ENCODE measurements around the gene CRISPLD2. TPM values are rescaled to one million over a fixed set of nuclear protein-coding genes. Genes with fewer than 3 reads are reported as not detected.
"Not testable (repeated sequence)": the region's sequence is repeated elsewhere in the genome, so short reads cannot be mapped to it uniquely, and the experiment has no call there.

CRISPLD2 gene
- total RNA-seq, 1 donor from 2014 or later: not detected

- intact Hi-C loops (cut with micrococcal nuclease): no loop called here
- no peaks in the 10 kb centered on the region for H3K36me3 Mint-ChIP-seq (ENCODE audit: low read depth)
- DNase-seq (ENCODE audit: low spot score): no peak
- no peak overlapping the region for H3K4me3 Mint-ChIP-seq
- H3K27ac Mint-ChIP-seq: no peak overlapping the region
- peaks cover 7% of the 10 kb centered on the region for H3K27me3 Mint-ChIP-seq (ENCODE audit: insufficient read depth)
- no peaks in the 10 kb centered on the region for H3K9me3 Mint-ChIP-seq
- H3K4me1 Mint-ChIP-seq (ENCODE audit: low read depth): no peaks in the 10 kb centered on the region
Measured at GRCh38 chr16:84830765-84831384, 11.1 kb downstream of the CRISPLD2 start.

DNA sequence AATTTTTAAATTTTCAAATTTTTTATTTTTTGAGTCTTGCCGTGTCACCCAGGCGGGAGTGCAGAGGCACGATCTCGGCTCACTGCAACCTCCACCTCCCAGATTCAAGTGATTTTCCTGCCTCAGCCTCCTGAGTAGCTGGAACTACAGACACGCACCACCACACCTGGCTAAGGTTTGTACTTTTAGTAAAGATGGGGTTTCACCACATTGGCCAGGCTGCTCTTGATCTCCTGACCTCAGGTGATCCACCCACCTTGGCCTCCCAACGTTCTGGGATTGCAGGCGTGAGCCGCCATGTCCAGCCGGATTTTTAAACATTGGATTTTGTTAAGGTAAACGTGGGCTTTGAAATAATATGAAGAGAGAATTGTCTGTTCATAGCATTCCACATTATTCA lies 11.9 kb downstream of the CRISPLD2 start:
- H3K27me3 Mint-ChIP-seq (ENCODE audit: insufficient read depth); intact Hi-C loops (cut with micrococcal nuclease); H3K27ac Mint-ChIP-seq; H3K9me3 Mint-ChIP-seq; H3K4me3 Mint-ChIP-seq; H3K4me1 Mint-ChIP-seq (ENCODE audit: low read depth); H3K36me3 Mint-ChIP-seq (ENCODE audit: low read depth); DNase-seq (ENCODE audit: low spot score): not testable (repeated sequence)

DNA sequence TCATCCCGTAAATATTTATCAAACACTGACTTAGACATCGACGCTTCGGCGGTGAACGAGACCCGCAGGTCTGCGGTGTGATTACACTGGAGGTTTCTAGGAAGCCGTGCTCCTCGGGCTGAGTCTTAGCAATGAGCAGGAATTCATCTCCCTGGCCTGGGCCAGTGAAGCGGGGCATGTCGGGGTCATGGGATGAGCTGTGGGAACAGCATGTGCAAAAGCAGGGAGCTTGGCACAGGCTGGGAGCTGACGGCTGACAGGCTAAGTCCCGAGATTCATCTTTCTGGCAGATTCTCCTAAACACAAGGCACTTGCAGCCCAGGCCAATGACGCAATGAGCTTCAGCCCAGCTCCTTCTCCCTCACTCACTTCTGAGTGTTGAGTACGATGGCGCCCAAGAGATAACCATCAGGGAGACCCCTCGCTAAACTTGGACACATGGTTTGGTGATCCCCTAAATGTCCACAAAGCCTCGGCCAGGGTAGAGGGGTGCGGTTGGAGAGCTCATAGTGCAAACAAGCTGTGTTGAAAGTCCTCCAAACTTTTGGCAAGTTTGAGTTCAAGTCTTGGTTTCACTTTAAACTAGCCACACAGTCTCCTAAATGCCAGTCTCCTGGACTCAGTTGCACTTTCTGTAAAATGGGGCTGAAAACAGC lies 12.8 kb downstream of the CRISPLD2 start:
- intact Hi-C loops (cut with micrococcal nuclease): no loop called here
- Mint-ChIP-seq H3K9me3 (no peaks in the 10 kb centered on the region), H3K36me3 (ENCODE audit: low read depth) (no peaks in the 10 kb centered on the region), H3K27ac (no peak overlapping the region), H3K27me3 (ENCODE audit: insufficient read depth) (peaks cover 8% of the 10 kb centered on the region), H3K4me1 (ENCODE audit: low read depth) (no peaks in the 10 kb centered on the region), H3K4me3 (no peak overlapping the region)
- no peak for DNase-seq (ENCODE audit: low spot score)

DNA sequence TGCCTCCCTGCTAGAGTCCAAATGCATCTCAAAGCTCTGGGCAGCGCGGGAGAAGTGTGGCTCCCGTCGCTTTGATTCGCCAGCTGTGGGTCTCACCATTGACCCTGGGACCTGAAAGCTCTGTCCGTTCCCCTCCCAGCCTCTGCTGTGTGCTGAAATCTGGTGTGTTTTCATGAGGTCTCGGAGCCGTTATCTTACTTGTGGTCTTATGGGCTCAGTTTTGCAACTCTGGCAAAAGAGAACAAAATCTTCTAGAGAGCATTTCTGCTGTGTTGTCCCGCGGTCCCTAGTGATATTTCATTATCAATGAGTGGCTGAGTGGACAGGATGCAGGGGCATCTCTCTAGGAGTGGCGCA lies 13.3 kb downstream of the CRISPLD2 start:
- intact Hi-C loops (cut with micrococcal nuclease): no loop called here
- no peak overlapping the region for H3K4me3 Mint-ChIP-seq
- H3K27me3 Mint-ChIP-seq (ENCODE audit: insufficient read depth): peaks cover 10% of the 10 kb centered on the region
- H3K9me3 Mint-ChIP-seq: no peaks in the 10 kb centered on the region
- H3K36me3 Mint-ChIP-seq (ENCODE audit: low read depth): no peaks in the 10 kb centered on the region
- H3K27ac Mint-ChIP-seq: no peak overlapping the region
- DNase-seq (ENCODE audit: low spot score): no peak
- no peaks in the 10 kb centered on the region for H3K4me1 Mint-ChIP-seq (ENCODE audit: low read depth)

GRCh38 chr16:84833542-84834402 lies 14.0 kb downstream of the CRISPLD2 start:
- peaks cover 7% of the 10 kb centered on the region for H3K27me3 Mint-ChIP-seq (ENCODE audit: insufficient read depth)
- H3K36me3 Mint-ChIP-seq (ENCODE audit: low read depth): no peaks in the 10 kb centered on the region
- intact Hi-C loops (cut with micrococcal nuclease): no loop called here

DNA sequence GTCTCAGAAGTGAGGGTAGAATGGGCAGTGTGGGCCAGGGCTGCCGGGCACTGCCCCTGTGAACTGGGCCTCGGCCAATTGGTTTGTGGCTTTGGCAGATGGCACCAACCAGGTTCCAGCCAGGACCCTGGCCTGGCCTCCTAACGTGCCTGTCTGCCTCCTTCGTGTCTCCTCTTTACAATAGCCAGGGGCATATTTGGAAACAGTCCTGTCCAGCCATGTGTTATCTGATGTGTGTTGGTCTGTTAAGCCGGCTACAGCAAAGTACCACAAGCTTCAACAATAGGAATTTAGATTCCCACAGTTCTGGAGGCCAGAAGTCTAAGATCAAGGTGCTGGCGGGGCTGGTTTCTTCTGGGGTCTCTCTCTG lies 14.6 kb downstream of the CRISPLD2 start:
- intact Hi-C loops (cut with micrococcal nuclease): no loop called here
- Mint-ChIP-seq H3K9me3 (no peaks in the 10 kb centered on the region), H3K27me3 (ENCODE audit: insufficient read depth) (peaks cover 5% of the 10 kb centered on the region), H3K4me3 (no peak overlapping the region), H3K27ac (no peak overlapping the region), H3K4me1 (ENCODE audit: low read depth) (no peaks in the 10 kb centered on the region), H3K36me3 (ENCODE audit: low read depth) (no peaks in the 10 kb centered on the region)
- DNase-seq (ENCODE audit: low spot score): no peak

More at GRCh38 chr16:84833542-84834402, 14.0 kb downstream of the CRISPLD2 start:
- Mint-ChIP-seq H3K4me1 (ENCODE audit: low read depth) (no peaks in the 10 kb centered on the region), H3K4me3 (no peak overlapping the region), H3K9me3 (no peaks in the 10 kb centered on the region), H3K27ac (no peak overlapping the region)
- no peak for DNase-seq (ENCODE audit: low spot score)

DNA sequence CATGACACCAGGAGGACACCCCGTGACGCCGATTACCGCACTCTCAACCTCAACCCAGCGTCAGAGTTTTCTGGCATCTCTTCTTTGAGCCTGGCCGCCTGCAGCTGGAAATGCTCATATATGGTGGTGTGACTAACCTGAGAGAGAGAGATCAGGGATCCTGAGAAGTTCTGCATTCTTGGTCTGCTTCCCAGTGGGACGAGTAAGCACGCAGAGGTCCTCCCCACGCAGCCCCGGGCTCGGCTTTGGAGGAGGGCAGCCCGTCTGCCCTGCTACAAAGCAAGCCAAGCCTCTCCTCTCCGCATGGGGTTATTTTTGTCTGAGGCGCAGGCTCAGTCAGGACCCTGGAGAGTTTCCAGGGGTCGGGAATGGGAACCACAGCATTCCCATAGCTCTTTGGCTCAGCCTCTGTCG lies 16.5 kb downstream of the CRISPLD2 start:
- H3K27ac Mint-ChIP-seq: no peak overlapping the region
- H3K4me3 Mint-ChIP-seq: no peak overlapping the region
- peaks cover 15% of the 10 kb centered on the region for H3K27me3 Mint-ChIP-seq (ENCODE audit: insufficient read depth)
- H3K36me3 Mint-ChIP-seq (ENCODE audit: low read depth): no peaks in the 10 kb centered on the region
- H3K9me3 Mint-ChIP-seq: no peaks in the 10 kb centered on the region
- H3K4me1 Mint-ChIP-seq (ENCODE audit: low read depth): no peaks in the 10 kb centered on the region
- intact Hi-C loops (cut with micrococcal nuclease): no loop called here
- no peak for DNase-seq (ENCODE audit: low spot score)

- Mint-ChIP-seq H3K27ac (no peak overlapping the region), H3K27me3 (ENCODE audit: insufficient read depth) (peaks cover 21% of the 10 kb centered on the region), H3K4me1 (ENCODE audit: low read depth) (no peaks in the 10 kb centered on the region), H3K4me3 (no peak overlapping the region), H3K36me3 (ENCODE audit: low read depth) (no peaks in the 10 kb centered on the region), H3K9me3 (no peaks in the 10 kb centered on the region)
- intact Hi-C loops (cut with micrococcal nuclease): no loop called here
- no peak for DNase-seq (ENCODE audit: low spot score)
Measured at GRCh38 chr16:84836967-84837366, 17.2 kb downstream of the CRISPLD2 start.

DNA sequence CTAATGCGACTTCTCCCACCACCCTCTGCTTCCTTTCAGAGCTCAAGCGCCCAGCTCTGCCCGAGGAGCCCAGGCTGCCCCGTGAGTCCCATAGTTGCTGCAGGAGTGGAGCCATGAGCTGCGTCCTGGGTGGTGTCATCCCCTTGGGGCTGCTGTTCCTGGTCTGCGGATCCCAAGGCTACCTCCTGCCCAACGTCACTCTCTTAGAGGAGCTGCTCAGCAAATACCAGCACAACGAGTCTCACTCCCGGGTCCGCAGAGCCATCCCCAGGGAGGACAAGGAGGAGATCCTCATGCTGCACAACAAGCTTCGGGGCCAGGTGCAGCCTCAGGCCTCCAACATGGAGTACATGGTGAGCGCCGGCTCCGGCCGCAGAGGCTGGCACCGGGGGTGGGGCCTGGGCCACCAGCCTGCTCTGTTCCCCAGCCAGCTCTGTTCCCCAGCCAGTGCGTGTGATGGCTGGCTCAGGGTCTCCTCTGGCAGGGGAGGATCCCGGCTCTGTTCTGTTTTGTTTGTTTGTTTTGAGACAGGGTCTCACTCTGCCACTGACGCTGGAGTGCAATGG lies 18.7 kb downstream of the CRISPLD2 start:
- no peak overlapping the region for H3K27ac Mint-ChIP-seq
- no peak for DNase-seq (ENCODE audit: low spot score)
- no peaks in the 10 kb centered on the region for H3K9me3 Mint-ChIP-seq
- no peaks in the 10 kb centered on the region for H3K4me1 Mint-ChIP-seq (ENCODE audit: low read depth)
- no peak overlapping the region for H3K4me3 Mint-ChIP-seq
- H3K36me3 Mint-ChIP-seq (ENCODE audit: low read depth): no peaks in the 10 kb centered on the region
- intact Hi-C loops (cut with micrococcal nuclease): no loop called here
- peaks cover 25% of the 10 kb centered on the region for H3K27me3 Mint-ChIP-seq (ENCODE audit: insufficient read depth)

GRCh38 chr16:84839054-84839453 lies 19.3 kb downstream of the CRISPLD2 start:
- Mint-ChIP-seq H3K27me3 (ENCODE audit: insufficient read depth) (peaks cover 25% of the 10 kb centered on the region), H3K4me3 (no peak overlapping the region), H3K27ac (no peak overlapping the region), H3K4me1 (ENCODE audit: low read depth) (no peaks in the 10 kb centered on the region), H3K9me3 (no peaks in the 10 kb centered on the region), H3K36me3 (ENCODE audit: low read depth) (no peaks in the 10 kb centered on the region)
- DNase-seq (ENCODE audit: low spot score): no peak
- intact Hi-C loops (cut with micrococcal nuclease): no loop called here

DNA sequence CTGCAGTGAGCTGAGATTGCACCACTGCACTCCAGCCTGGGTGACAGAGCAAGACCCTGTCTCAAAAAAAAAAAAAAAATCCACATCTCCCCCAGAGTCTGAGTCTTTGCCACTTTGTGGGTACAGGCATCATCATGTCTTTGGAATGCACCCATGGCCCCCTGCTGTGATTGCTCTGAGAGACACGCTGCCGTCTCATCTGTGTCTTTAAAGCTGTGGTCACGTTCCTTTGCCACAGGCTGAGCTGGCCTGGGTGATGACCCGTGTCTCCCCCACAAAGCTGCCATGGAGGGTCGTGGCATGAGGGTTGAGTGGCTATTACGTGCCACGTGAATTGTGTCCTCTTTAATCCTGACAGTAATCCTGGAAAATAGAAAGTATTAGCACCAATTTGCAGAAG lies 20.2 kb downstream of the CRISPLD2 start:
- Mint-ChIP-seq H3K36me3 (ENCODE audit: low read depth) (no peaks in the 10 kb centered on the region), H3K4me3 (no peak overlapping the region), H3K27ac (no peak overlapping the region)

GRCh38 chr16:84840687-84841627 lies 21.2 kb downstream of the CRISPLD2 start:
- intact Hi-C loops (cut with micrococcal nuclease): no loop called here
- H3K27me3 Mint-ChIP-seq (ENCODE audit: insufficient read depth): peaks cover 25% of the 10 kb centered on the region
- H3K4me1 Mint-ChIP-seq (ENCODE audit: low read depth): no peaks in the 10 kb centered on the region
- no peak for DNase-seq (ENCODE audit: low spot score)
- H3K4me3 Mint-ChIP-seq: no peak overlapping the region
- H3K9me3 Mint-ChIP-seq: no peaks in the 10 kb centered on the region
- no peak overlapping the region for H3K27ac Mint-ChIP-seq
- H3K36me3 Mint-ChIP-seq (ENCODE audit: low read depth): no peaks in the 10 kb centered on the region

More for the DNA sequence above, 20.2 kb downstream of the CRISPLD2 start:
- intact Hi-C loops (cut with micrococcal nuclease): no loop called here
- Mint-ChIP-seq H3K9me3 (no peaks in the 10 kb centered on the region), H3K4me1 (ENCODE audit: low read depth) (no peaks in the 10 kb centered on the region), H3K27me3 (ENCODE audit: insufficient read depth) (peaks cover 25% of the 10 kb centered on the region)
- no peak for DNase-seq (ENCODE audit: low spot score)
